HCT116 (cell line): ENCODE data around the gene C19orf44.

Source experiments
- ATF3 ChIP-seq: IDR thresholded peaks from 2 replicates; pipeline ENCODE4 v1.6.1; 2012
- CTCF ChIP-seq, 3 experiments: fragments of 200-600 bp in 1 of 3; sonication (generic) in 1 of 3; IDR thresholded peaks in 2 of 3; conservative IDR thresholded peaks in 1 of 3; 2 replicates each; pipeline ENCODE4 v1.5.1; 2012 to 2017; ENCODE audit warnings: low read depth in 2 of 3, low read length in 2 of 3, antibody characterized with exemption in 1 of 3, borderline replicate concordance in 1 of 3, control low read depth in 1 of 3, mild to moderate bottlenecking in 1 of 3, mixed read lengths in 1 of 3, mixed run types in 1 of 3, moderate library complexity in 1 of 3; ENCODE audit not compliant: insufficient read depth in 1 of 3
- EZH2 ChIP-seq: fragments of 200-600 bp; sonication (generic); IDR thresholded peaks from 2 replicates; pipeline ENCODE4 v1.6.1; 2017; ENCODE audit warnings: antibody characterized with exemption, mixed run types
- FOSL1 ChIP-seq: IDR thresholded peaks from 2 replicates; pipeline ENCODE4 v1.6.1; 2012; ENCODE audit warnings: low read depth
- JUND ChIP-seq: IDR thresholded peaks from 2 replicates; pipeline ENCODE4 v1.6.1; 2012
- MAX ChIP-seq: IDR thresholded peaks from 2 replicates; pipeline ENCODE4 v1.6.1; 2012
- POLR2A ChIP-seq: IDR thresholded peaks from 2 replicates; pipeline ENCODE4 v1.7.0; 2011; ENCODE audit warnings: borderline replicate concordance; ENCODE audit not compliant: insufficient read depth, insufficient read length; ENCODE audit errors: extremely low read depth
- SIN3A ChIP-seq: IDR thresholded peaks from 2 replicates; pipeline ENCODE4 v1.6.1; 2012; ENCODE audit warnings: low read depth
- TCF7L2 ChIP-seq: IDR thresholded peaks from 2 replicates; pipeline ENCODE4 v1.7.0; 2011; ENCODE audit warnings: borderline replicate concordance, inconsistent platforms; ENCODE audit not compliant: insufficient read depth, insufficient read length; ENCODE audit errors: extremely low read depth
- ZFX ChIP-seq: fragments of 450-650 bp; IDR thresholded peaks from 2 replicates; pipeline ENCODE4 v1.6.1; 2017
- ZNF274 ChIP-seq: fragments of 200-500 bp; sonication (Bioruptor generic); IDR thresholded peaks from 2 replicates; pipeline ENCODE4 v1.6.1; 2014; ENCODE audit warnings: mild to moderate bottlenecking, low read depth, low read length, inconsistent platforms

GRCh38 chr19:16463341-16463990 lies 32.7 kb upstream of the C19orf44 start:
- TF ChIP-seq ATF3, result no peak
- no peak for TF ChIP-seq JUND
- no peak for TF ChIP-seq MAX
- TF ChIP-seq FOSL1, result no peak
- TF ChIP-seq CTCF (IDR thresholded peaks at IDR 0.05 in 2 of 3, conservative IDR thresholded peaks at IDR 0.05 in 1 of 3; ENCODE audit: borderline replicate concordance in 1 of 3, insufficient read depth in 1 of 3, low read depth in 2 of 3, low read length in 2 of 3), result no peak
- no peak for TF ChIP-seq ZFX
- no peak for TF ChIP-seq SIN3A
- no peak for TF ChIP-seq POLR2A
- no peak for TF ChIP-seq TCF7L2
- TF ChIP-seq ZNF274, result no peak
- no peak for TF ChIP-seq EZH2
